Neutrophil (primary cell): Measurements from ENCODE around the gene SMYD4.

ENCODE experiments used
- H3K27ac ChIP-seq: fragments of 200-600 bp; sonication (generic); 2 replicates; pipeline ENCODE4 v1.5.1; 2016; ENCODE audit warnings: mild to moderate bottlenecking, moderate library complexity
- H3K27me3 ChIP-seq: fragments of 200-600 bp; sonication (generic); 2 replicates; pipeline ENCODE4 v1.6.0; 2016; ENCODE audit warnings: mild to moderate bottlenecking
- H3K36me3 ChIP-seq: fragments of 200-600 bp; sonication (generic); 2 replicates; pipeline ENCODE4 v1.5.1; 2017
- H3K4me1 ChIP-seq, 2 experiments: fragments of 200-600 bp in 1 of 2; sonication (generic) in 1 of 2; 1 replicate in 1 of 2; 2 replicates in 1 of 2; pipeline versions ENCODE4 v1.5.1 to v1.6.1; 2013 to 2016; ENCODE audit warnings: low read depth in 1 of 2, low read length in 1 of 2, mild to moderate bottlenecking in 1 of 2, moderate library complexity in 1 of 2; ENCODE audit not compliant: control insufficient read depth in 1 of 2, insufficient read depth in 1 of 2
- H3K4me3 ChIP-seq, 2 experiments: fragments of 200-600 bp in 1 of 2; sonication (generic) in 1 of 2; 1 replicate in 1 of 2; 2 replicates in 1 of 2; pipeline ENCODE4 v1.5.1; 2013 to 2016; ENCODE audit warnings: low read depth in 1 of 2, low read length in 1 of 2, mild to moderate bottlenecking in 1 of 2, moderate library complexity in 1 of 2
- H3K9me3 ChIP-seq: fragments of 200-600 bp; sonication (generic); 2 replicates; pipeline ENCODE4 v1.5.1; 2016
- CTCF ChIP-seq: fragments of 200-600 bp; sonication (generic); IDR thresholded peaks from 2 replicates; pipeline ENCODE4 v1.5.1; 2016; ENCODE audit warnings: antibody characterized with exemption

Gene SMYD4

GRCh38 chr17:1730326-1731193 is 99.1 kb downstream of the SMYD4 start:
- H3K36me3 ChIP-seq, result peaks cover 52% of the 10 kb centered on the region
- no peaks in the 10 kb centered on the region for H3K9me3 ChIP-seq
- H3K4me1 ChIP-seq, result peaks cover under 1 to 1% of the 10 kb centered on the region in 2 experiments
- H3K27ac ChIP-seq, result no peak overlapping the region
- no peak overlapping the region for H3K4me3 ChIP-seq
- H3K27me3 ChIP-seq, result no peaks in the 10 kb centered on the region
- TF ChIP-seq CTCF, result no peak

GRCh38 chr17:1729966-1730325 is 99.8 kb downstream of the SMYD4 start:
- TF ChIP-seq CTCF, result no peak
- Histone ChIP-seq H3K27ac (no peak overlapping the region), H3K4me1 (peaks cover 7% of the 10 kb centered on the region in 2 experiments), H3K9me3 (no peaks in the 10 kb centered on the region), H3K36me3 (peaks cover 49% of the 10 kb centered on the region), H3K27me3 (no peaks in the 10 kb centered on the region), H3K4me3 (no peak overlapping the region)
